HG03354 (cell line): ENCODE data around the gene CCDC12.

Experiments
- ATAC-seq: cut with Tn5 transposase; IDR thresholded peaks from one replicate; pipeline ENCODE4 v1.9.1; 2021; ENCODE audit warnings: mild to moderate bottlenecking; ENCODE audit not compliant: unreplicated experiment, poor library complexity, severe bottlenecking

The CCDC12 gene

GRCh38 chr3:46960835-46961234 lies 15.7 kb downstream of the CCDC12 start:
- ATAC-seq, result no peak

GRCh38 chr3:46960081-46960701 lies 16.4 kb downstream of the CCDC12 start:
- no peak for ATAC-seq

GRCh38 chr3:46959161-46959511 lies 17.4 kb downstream of the CCDC12 start:
- ATAC-seq, result no peak

GRCh38 chr3:46958467-46959160 lies 17.9 kb downstream of the CCDC12 start:
- ATAC-seq, result no peak

- ATAC-seq, result no peak
Measured at GRCh38 chr3:46957092-46957820, 19.3 kb downstream of the CCDC12 start.

GRCh38 chr3:46955801-46956259 lies 20.7 kb downstream of the CCDC12 start:
- ATAC-seq, result no peak

GRCh38 chr3:46955157-46955556 lies 21.4 kb downstream of the CCDC12 start:
- ATAC-seq, result no peak

GRCh38 chr3:46954178-46954577 lies 22.4 kb downstream of the CCDC12 start:
- no peak for ATAC-seq

- ATAC-seq, result no peak
Measured at GRCh38 chr3:46953234-46954010, 23.1 kb downstream of the CCDC12 start.

- ATAC-seq, result no peak
Measured at GRCh38 chr3:46952813-46953212, 23.7 kb downstream of the CCDC12 start.

GRCh38 chr3:46950650-46951241 lies 25.8 kb downstream of the CCDC12 start:
- ATAC-seq, result no peak

- ATAC-seq, result no peak
Measured at GRCh38 chr3:46950177-46950576, 26.4 kb downstream of the CCDC12 start.

- peak; percentile 53 for ATAC-seq
Measured at GRCh38 chr3:46948830-46949671, 27.5 kb downstream of the CCDC12 start.

GRCh38 chr3:46947981-46948791 lies 28.4 kb downstream of the CCDC12 start:
- no peak for ATAC-seq

GRCh38 chr3:46947546-46947901 lies 29.0 kb downstream of the CCDC12 start:
- no peak for ATAC-seq

GRCh38 chr3:46946856-46947545 lies 29.5 kb downstream of the CCDC12 start:
- no peak for ATAC-seq

- no peak for ATAC-seq
Measured at GRCh38 chr3:46946416-46946815, 30.1 kb downstream of the CCDC12 start.

GRCh38 chr3:46944191-46944590 lies 32.4 kb downstream of the CCDC12 start:
- ATAC-seq, result no peak
